K562 (cell line): Measurements from ENCODE around the gene OLFML2A. TPM values are rescaled to one million over a fixed set of nuclear protein-coding genes. Genes with fewer than 3 reads are reported as not detected.
A peak's percentile ranks its signal among the peaks of the same experiment; 100 is the strongest.

ENCODE experiments used
- C11orf30 ChIP-seq: fragments of 450-650 bp; IDR thresholded peaks from 2 replicates; pipeline ENCODE4 v1.6.1; 2016; ENCODE audit warnings: low read depth, mild to moderate bottlenecking
- CBX5 ChIP-seq: IDR thresholded peaks from 2 replicates; pipeline ENCODE4 v1.6.1; 2014; ENCODE audit warnings: low read depth, borderline replicate concordance
- CHD1 ChIP-seq: fragments of 200-600 bp; sonication (generic); IDR thresholded peaks from one replicate; pipeline ENCODE4 v1.6.1; 2012; ENCODE audit warnings: mild to moderate bottlenecking, moderate library complexity, low read length, inconsistent platforms
- DEAF1 ChIP-seq: fragments of 450-650 bp; formaldehyde crosslinking; IDR thresholded peaks from 2 replicates; pipeline ENCODE4 v1.4.0; 2020; ENCODE audit warnings: mild to moderate bottlenecking, moderate library complexity
- DLX4 ChIP-seq: fragments of 250-450 bp; sonication (Bioruptor Pico); IDR thresholded peaks from 2 replicates; pipeline ENCODE4 v1.6.1; 2021; ENCODE audit warnings: mild to moderate bottlenecking
- DPF2 ChIP-seq: fragments of 450-650 bp; IDR thresholded peaks from 2 replicates; pipeline ENCODE4 v1.6.1; 2016
- E2F6 ChIP-seq, 2 experiments: IDR thresholded peaks; 2 replicates each; pipeline ENCODE4 v1.6.1; 2011; ENCODE audit warnings: borderline replicate concordance in 1 of 2, control low read depth in 1 of 2, low read depth in 1 of 2, low read length in 1 of 2, mild to moderate bottlenecking in 1 of 2, mixed read lengths in 1 of 2, moderate library complexity in 1 of 2; ENCODE audit not compliant: insufficient read depth in 1 of 2, insufficient read length in 1 of 2, poor library complexity in 1 of 2, severe bottlenecking in 1 of 2; ENCODE audit errors: extremely low read depth in 1 of 2
- E4F1 ChIP-seq: fragments of 250-450 bp; sonication (Bioruptor Pico); IDR thresholded peaks from 2 replicates; pipeline ENCODE4 v1.5.0; 2021; ENCODE audit warnings: mild to moderate bottlenecking, borderline replicate concordance
- FOS ChIP-seq: IDR thresholded peaks from 3 replicates; pipeline ENCODE4 v1.6.1; 2011; ENCODE audit not compliant: insufficient read length; ENCODE audit errors: extremely low read depth
- HDAC1 ChIP-seq, 2 experiments: fragments of 450-650 bp; IDR thresholded peaks; 2 replicates each; pipeline ENCODE4 v1.6.1; 2016 to 2017; ENCODE audit warnings: inconsistent platforms in 1 of 2, mild to moderate bottlenecking in 1 of 2, moderate library complexity in 1 of 2
- HDAC2 ChIP-seq: fragments of 450-650 bp; IDR thresholded peaks from 2 replicates; pipeline ENCODE4 v1.6.1; 2016; ENCODE audit warnings: mild to moderate bottlenecking
- MAFG ChIP-seq: fragments of 450-650 bp; conservative IDR thresholded peaks from 2 replicates; pipeline ENCODE4 v1.6.1; 2016; ENCODE audit warnings: missing genetic modification characterization, missing compliant biosample characterization
- MAFK ChIP-seq: IDR thresholded peaks from 2 replicates; pipeline ENCODE4 v1.6.1; 2011; ENCODE audit warnings: low read length, improper control_type of control experiment
- MEF2D ChIP-seq: conservative IDR thresholded peaks from 2 replicates; pipeline ENCODE4 v1.6.1; 2016; ENCODE audit warnings: low read depth, missing genetic modification characterization, missing compliant biosample characterization
- NEUROD1 ChIP-seq: fragments of 150-350 bp; IDR thresholded peaks from 2 replicates; pipeline ENCODE4 v1.6.1; 2014; ENCODE audit warnings: borderline replicate concordance, low read length, low read depth; ENCODE audit not compliant: partially characterized antibody
- RBFOX2 ChIP-seq: fragments of 200-400 bp; formaldehyde crosslinking; IDR thresholded peaks from 2 replicates; pipeline ENCODE4 v1.6.1; 2017; ENCODE audit warnings: low read depth, mild to moderate bottlenecking, low read length, moderate library complexity
- RBM17 ChIP-seq: fragments of 200-400 bp; formaldehyde crosslinking; IDR thresholded peaks from 2 replicates; pipeline ENCODE4 v1.6.1; 2017; ENCODE audit warnings: low read depth, mild to moderate bottlenecking, low read length, borderline replicate concordance
- SNRNP70 ChIP-seq: fragments of 200-400 bp; formaldehyde crosslinking; optimal IDR thresholded peaks from 2 replicates; pipeline ENCODE3; 2017; ENCODE audit warnings: low read depth, low read length
- VEZF1 ChIP-seq: fragments of 200-800 bp; sonication (Bioruptor generic); IDR thresholded peaks from 2 replicates; pipeline ENCODE4 v1.6.1; 2017; ENCODE audit warnings: missing genetic modification characterization, missing compliant biosample characterization
- ZNF282 ChIP-seq: sonication (generic); formaldehyde crosslinking; IDR thresholded peaks from 2 replicates; pipeline ENCODE4 v1.8.1; 2023; ENCODE audit warnings: missing genetic modification reagents
- ZNF75A ChIP-seq: fragments of 450-650 bp; formaldehyde crosslinking; IDR thresholded peaks from 2 replicates; pipeline ENCODE4 v1.4.0; 2020; ENCODE audit warnings: mild to moderate bottlenecking
- ZNF764 ChIP-seq: fragments of 250-450 bp; sonication (Bioruptor Pico); IDR thresholded peaks from 2 replicates; pipeline ENCODE4 v1.4.0; 2020; ENCODE audit warnings: low read depth, mild to moderate bottlenecking, moderate library complexity
- ZNF778 ChIP-seq: fragments of 450-650 bp; formaldehyde crosslinking; IDR thresholded peaks from 2 replicates; pipeline ENCODE4 v1.4.0; 2020; ENCODE audit warnings: mild to moderate bottlenecking, moderate library complexity
- polyA plus RNA-seq, 8 experiments: library from polyadenylated mRNA; depleted of rRNA in 4 of 8; stranded (reverse) in 5 of 8; unstranded in 3 of 8; fragments of >200 nt; fragmentation: Nextera tagmentation in 2 of 8; fragmentation: Illumina TruSeq in 1 of 8; extraction: Ambion mirVana in 2 of 8; extraction: Trizol in 1 of 8; gene quantifications; 2 replicates each; pipeline versions ENCODE4 v1.2.1 to v1.2.3, GENCODE V29; 2011 to 2014; ENCODE audit warnings: inconsistent platforms in 1 of 8, missing spikeins in 1 of 8
- total RNA-seq, 7 experiments: library from RNA; depleted of rRNA in 6 of 7; stranded (reverse); fragments of >200 nt in 6 of 7; fragmentation: Illumina TruSeq in 2 of 7; extraction: Trizol in 2 of 7; gene quantifications; 2 replicates each; pipeline versions ENCODE4 v1.2.1 to v1.2.3, GENCODE V29; 2011 to 2021; ENCODE audit warnings: low replicate concordance in 1 of 7

OLFML2A gene
- total and polyA plus RNA-seq, 9 of the 15 experiments (the other 6 are each of a cell fraction or from before 2014, with no cell fraction given), result 0.16 TPM; not detected in 8

GRCh38 chr9:124754289-124754688 is 22.6 kb upstream of the OLFML2A start (continued):
- TF ChIP-seq MAFK (peak; percentile 26; the same call in 1 of the 2 replicates), C11orf30 (peak; percentile 54), RBFOX2 (no peak), FOS (no peak), DLX4 (no peak), CBX5 (no peak), MAFG (tag) (peak; percentile 42; the same call in 1 of the 2 replicates), ZNF75A (CRISPR knock-in tag) (no peak), CHD1 (no peak), MEF2D (tag) (no peak), VEZF1 (CRISPR knock-in tag) (0 out of 2 replicates have a peak, but pooled peaks have one; percentile 17), NEUROD1 (no peak), E4F1 (CRISPR knock-in tag) (no peak), ZNF764 (CRISPR knock-in tag) (no peak), HDAC1 (IDR thresholded peaks at IDR 0.05) (no peak), RBM17 (no peak), DPF2 (peak; percentile 30; the same call in 1 of the 2 replicates), ZNF282 (CRISPR knock-in tag) (no peak), E2F6 (IDR thresholded peaks at IDR 0.05; ENCODE audit: borderline replicate concordance in 1 of 2, extremely low read depth in 1 of 2, insufficient read depth in 1 of 2, insufficient read length in 1 of 2, low read depth in 1 of 2, low read length in 1 of 2, poor library complexity in 1 of 2, severe bottlenecking in 1 of 2) (no peak), HDAC2 (no peak), DEAF1 (peak; percentile 59), ZNF778 (CRISPR knock-in tag) (no peak), SNRNP70 (no peak)
